Left ventricle myocardium inferior (tissue), 1 donor: ENCODE results near the gene STK39. TPM values are rescaled to one million over a fixed set of nuclear protein-coding genes. Genes with fewer than 3 reads are reported as not detected.

Experiments
- DNase-seq: peaks from one replicate; pipeline ENCODE4 v3.0.0-alpha.2; 2020
- H3K27ac ChIP-seq: fragments of 200-600 bp; replicated peaks from 2 replicates; pipeline ENCODE4 v1.8.0; 2021
- H3K27me3 ChIP-seq: fragments of 200-600 bp; 2 replicates; pipeline ENCODE4 v1.8.0; 2021; ENCODE audit warnings: low read depth
- H3K36me3 ChIP-seq: fragments of 200-600 bp; 2 replicates; pipeline ENCODE4 v1.8.0; 2021
- H3K4me1 ChIP-seq: fragments of 200-600 bp; 2 replicates; pipeline ENCODE4 v1.8.0; 2021
- H3K4me3 ChIP-seq: fragments of 200-600 bp; 2 replicates; pipeline ENCODE4 v1.8.0; 2021; ENCODE audit warnings: mild to moderate bottlenecking, moderate library complexity
- H3K9me3 ChIP-seq: fragments of 200-600 bp; replicated peaks from 2 replicates; pipeline ENCODE4 v1.8.0; 2021
- intact Hi-C: fragments of 100-400 bp; cut with micrococcal nuclease; formaldehyde crosslinking; loops from one replicate; pipeline ENCODE4 v1.11.0; 2022
- total RNA-seq: library from RNA; stranded (reverse); fragmentation: NEBNext Ultra II Directional; extraction: Animal tissue kit (Norgen Biotek cat#: 25700); gene quantifications from one replicate; pipeline ENCODE4 v1.2.1, GENCODE V29; 2021
- TF ChIP-seq, protein P1 (sequence below): fragments of 200-600 bp; IDR thresholded peaks from 2 replicates; pipeline ENCODE4 v1.8.0; 2021; ENCODE audit warnings: antibody characterized with exemption, mild to moderate bottlenecking, borderline replicate concordance
- donor health status: DM: no; HTN: yes; CAD: no; lungs with severe emphysema.

STK39 gene
- total RNA-seq, 1 donor from 2014 or later: 23.2 TPM

DNA sequence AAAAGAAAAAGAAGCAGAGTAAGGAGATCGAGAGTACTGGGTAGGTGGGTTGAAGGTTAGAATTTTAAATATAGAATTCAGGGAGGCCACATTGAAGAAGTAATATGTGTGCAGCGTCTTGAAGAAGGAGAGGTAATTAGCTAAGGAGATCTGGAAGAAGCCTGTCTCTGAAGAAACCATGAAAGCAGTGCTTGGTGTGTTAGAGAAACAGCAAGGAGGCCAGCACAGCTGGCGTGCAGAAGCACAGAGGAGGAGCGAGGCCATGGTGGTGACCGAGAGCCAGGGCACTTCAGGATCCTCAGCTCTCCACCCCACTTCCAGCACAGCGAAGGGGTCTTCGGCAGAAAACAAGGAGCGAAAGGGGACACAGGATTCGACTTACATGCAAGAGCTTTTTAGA, 305.8 kb downstream of the STK39 start:
- Histone ChIP-seq H3K27ac (no peak overlapping the region), H3K4me3 (no peak overlapping the region), H3K36me3 (no peaks in the 10 kb centered on the region), H3K27me3 (peaks cover 7% of the 10 kb centered on the region), H3K9me3 (no peaks in the 10 kb centered on the region), H3K4me1 (no peaks in the 10 kb centered on the region)
- DNase-seq: no peak
- intact Hi-C loops: no loop called here
- TF ChIP-seq, protein P1, sequence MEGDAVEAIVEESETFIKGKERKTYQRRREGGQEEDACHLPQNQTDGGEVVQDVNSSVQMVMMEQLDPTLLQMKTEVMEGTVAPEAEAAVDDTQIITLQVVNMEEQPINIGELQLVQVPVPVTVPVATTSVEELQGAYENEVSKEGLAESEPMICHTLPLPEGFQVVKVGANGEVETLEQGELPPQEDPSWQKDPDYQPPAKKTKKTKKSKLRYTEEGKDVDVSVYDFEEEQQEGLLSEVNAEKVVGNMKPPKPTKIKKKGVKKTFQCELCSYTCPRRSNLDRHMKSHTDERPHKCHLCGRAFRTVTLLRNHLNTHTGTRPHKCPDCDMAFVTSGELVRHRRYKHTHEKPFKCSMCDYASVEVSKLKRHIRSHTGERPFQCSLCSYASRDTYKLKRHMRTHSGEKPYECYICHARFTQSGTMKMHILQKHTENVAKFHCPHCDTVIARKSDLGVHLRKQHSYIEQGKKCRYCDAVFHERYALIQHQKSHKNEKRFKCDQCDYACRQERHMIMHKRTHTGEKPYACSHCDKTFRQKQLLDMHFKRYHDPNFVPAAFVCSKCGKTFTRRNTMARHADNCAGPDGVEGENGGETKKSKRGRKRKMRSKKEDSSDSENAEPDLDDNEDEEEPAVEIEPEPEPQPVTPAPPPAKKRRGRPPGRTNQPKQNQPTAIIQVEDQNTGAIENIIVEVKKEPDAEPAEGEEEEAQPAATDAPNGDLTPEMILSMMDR: no peak

DNA sequence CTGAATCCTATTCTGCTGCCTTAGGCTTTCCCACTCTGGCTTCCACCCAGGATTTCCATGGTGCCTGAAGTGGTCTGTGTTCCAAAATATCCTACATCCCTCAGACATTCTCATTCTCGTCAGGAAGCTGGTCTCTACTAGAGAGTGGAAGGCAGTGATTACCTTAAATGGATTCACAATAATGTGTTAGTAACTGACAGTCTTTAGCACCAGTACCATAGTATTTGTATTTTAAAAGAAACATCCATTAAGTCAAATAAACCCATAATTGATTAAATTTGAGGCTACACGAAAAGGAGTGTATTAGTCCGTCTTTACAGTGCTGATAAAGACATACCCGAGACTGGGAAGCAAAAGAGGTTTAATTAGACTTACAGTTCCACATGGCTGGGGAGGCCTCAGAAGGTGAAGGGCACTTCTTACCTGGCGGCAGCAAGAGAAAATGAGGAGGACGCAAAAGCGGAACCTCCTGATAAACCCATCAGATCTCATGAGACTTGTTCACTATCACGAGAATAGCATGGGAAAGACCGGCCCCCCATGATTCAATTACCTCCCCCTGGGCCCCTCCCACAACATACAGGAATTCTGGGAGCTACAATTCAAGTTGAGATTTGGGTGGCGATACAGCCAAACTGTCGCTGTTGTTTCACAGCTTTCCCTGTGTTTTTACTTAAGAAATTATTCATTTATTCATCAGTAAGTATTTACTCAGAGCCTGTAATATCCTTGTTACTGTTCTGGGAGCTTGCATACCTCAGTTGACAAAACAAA, 306.5 kb downstream of the STK39 start:
- Histone ChIP-seq H3K4me3 (no peak overlapping the region), H3K4me1 (no peaks in the 10 kb centered on the region), H3K36me3 (no peaks in the 10 kb centered on the region), H3K27ac (no peak overlapping the region), H3K9me3 (no peaks in the 10 kb centered on the region), H3K27me3 (peaks cover 7% of the 10 kb centered on the region)
- no peak for DNase-seq
- TF ChIP-seq, protein P1: no peak
- intact Hi-C loops: no loop called here

DNA sequence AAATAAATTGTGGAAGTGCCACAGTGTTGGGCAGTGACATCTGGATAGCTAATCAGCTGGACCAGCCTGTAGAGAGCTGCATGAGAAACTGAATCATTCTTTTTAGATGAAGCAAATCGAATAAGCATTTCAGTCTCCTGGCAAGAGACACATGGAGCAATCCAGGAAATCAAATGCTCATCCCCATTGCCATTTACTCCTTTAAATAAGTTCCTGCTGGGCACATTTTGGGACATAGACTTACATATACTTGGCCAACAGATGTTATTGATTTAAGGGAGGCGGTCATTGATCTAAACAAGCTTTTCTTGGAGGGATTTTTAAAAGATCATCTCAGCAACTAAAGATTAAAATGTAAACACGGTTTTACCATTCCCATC, 307.1 kb downstream of the STK39 start:
- no peak for DNase-seq
- intact Hi-C loops: no loop called here
- no peak overlapping the region for H3K27ac ChIP-seq
- H3K9me3 ChIP-seq: no peaks in the 10 kb centered on the region
- H3K4me1 ChIP-seq: no peaks in the 10 kb centered on the region
- TF ChIP-seq, protein P1: no peak
- H3K4me3 ChIP-seq: no peak overlapping the region
- H3K27me3 ChIP-seq: peaks cover 7% of the 10 kb centered on the region
- H3K36me3 ChIP-seq: no peaks in the 10 kb centered on the region

DNA sequence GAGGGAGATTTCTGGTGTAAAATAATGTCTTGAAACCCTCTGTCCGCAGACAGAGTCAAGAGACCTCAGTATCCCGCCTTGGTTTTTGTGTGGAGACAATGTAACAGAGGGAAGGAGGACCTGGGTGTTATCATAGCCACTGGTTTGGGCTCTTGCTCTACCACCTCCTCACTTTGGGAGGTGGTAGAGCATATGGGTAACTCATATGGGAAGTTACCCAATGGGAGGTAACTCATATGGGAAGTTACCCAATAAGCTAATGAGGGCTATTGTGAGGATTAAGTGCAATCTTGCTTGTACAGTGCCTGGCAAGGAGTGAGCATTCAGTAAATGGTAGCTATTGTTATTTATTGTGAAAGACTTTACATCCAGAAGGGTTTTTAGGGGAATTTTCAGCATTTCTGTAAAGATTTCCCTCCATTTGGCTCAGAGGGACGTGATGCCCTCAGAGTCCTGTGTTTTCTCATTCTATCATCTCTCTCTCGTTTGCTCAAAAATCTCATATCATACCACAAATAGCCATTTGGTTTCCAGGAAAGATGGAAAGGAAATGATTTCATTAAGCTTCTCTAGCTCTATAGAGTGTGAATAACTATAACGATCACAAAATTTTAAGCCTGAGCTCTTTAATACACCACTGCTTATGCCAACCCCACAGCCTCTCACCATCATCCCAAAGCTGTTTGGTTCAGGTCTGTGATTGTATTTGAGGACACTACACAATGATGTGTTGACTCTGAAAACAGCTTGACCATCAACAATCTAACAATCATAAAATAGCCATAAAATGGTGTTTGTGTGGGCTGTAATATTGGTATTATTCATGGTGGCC, 307.7 kb downstream of the STK39 start:
- DNase-seq: no peak
- H3K27ac ChIP-seq: no peak overlapping the region
- TF ChIP-seq, protein P1: no peak
- H3K4me1 ChIP-seq: no peaks in the 10 kb centered on the region
- no peaks in the 10 kb centered on the region for H3K36me3 ChIP-seq
- H3K4me3 ChIP-seq: no peak overlapping the region
- intact Hi-C loops: no loop called here
- H3K27me3 ChIP-seq: peaks cover 7% of the 10 kb centered on the region
- H3K9me3 ChIP-seq: no peaks in the 10 kb centered on the region

DNA sequence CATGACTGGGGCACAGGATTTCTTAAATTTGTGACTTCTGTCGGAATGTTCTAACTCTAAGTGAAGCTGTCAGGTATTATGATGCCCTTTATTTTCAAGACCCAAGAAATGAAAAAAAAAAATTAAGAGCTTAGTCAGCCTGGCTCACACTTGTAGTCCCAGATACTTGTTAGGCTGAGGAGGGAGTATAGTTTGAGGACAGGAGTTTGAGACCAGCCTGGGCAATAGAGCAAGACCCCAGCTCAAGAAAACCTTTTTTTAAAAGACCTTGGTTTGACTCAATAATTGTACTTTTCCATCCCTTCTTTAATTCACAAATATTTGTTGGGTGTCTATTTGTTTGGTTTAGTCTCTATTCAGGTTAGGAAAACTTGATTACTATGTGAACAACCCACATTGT, 310.0 kb downstream of the STK39 start:
- intact Hi-C loops: no loop called here
- no peaks in the 10 kb centered on the region for H3K36me3 ChIP-seq
- no peak for DNase-seq

More for the DNA sequence above, 310.0 kb downstream of the STK39 start:
- no peaks in the 10 kb centered on the region for H3K9me3 ChIP-seq
- no peak overlapping the region for H3K27ac ChIP-seq
- peaks cover 7% of the 10 kb centered on the region for H3K27me3 ChIP-seq
- H3K4me3 ChIP-seq: no peak overlapping the region
- no peaks in the 10 kb centered on the region for H3K4me1 ChIP-seq
- TF ChIP-seq, protein P1: no peak
